ENCODE data around the gene CBFA2T3. TPM values are rescaled to one million over a fixed set of nuclear protein-coding genes. Genes with fewer than 3 reads are reported as not detected.

The CBFA2T3 gene
- total RNA-seq, 4 donors from 2014 or later = 4.0 to 18.5 (median 5.5) TPM

- DNase-seq = no peak
- Histone ChIP-seq H3K27me3 (peaks cover 11% of the 10 kb centered on the region), H3K4me3 (no peak overlapping the region), H3K4me1 (no peaks in the 10 kb centered on the region), H3K27ac (no peak overlapping the region), H3K36me3 (no peaks in the 10 kb centered on the region), H3K9me3 (no peaks in the 10 kb centered on the region)
- no peak for TF ChIP-seq POLR2A (IDR thresholded peaks at IDR 0.05)
- TF ChIP-seq EP300 (IDR thresholded peaks at IDR 0.05; ENCODE audit: low read depth) = no peak
- TF ChIP-seq, protein P1, sequence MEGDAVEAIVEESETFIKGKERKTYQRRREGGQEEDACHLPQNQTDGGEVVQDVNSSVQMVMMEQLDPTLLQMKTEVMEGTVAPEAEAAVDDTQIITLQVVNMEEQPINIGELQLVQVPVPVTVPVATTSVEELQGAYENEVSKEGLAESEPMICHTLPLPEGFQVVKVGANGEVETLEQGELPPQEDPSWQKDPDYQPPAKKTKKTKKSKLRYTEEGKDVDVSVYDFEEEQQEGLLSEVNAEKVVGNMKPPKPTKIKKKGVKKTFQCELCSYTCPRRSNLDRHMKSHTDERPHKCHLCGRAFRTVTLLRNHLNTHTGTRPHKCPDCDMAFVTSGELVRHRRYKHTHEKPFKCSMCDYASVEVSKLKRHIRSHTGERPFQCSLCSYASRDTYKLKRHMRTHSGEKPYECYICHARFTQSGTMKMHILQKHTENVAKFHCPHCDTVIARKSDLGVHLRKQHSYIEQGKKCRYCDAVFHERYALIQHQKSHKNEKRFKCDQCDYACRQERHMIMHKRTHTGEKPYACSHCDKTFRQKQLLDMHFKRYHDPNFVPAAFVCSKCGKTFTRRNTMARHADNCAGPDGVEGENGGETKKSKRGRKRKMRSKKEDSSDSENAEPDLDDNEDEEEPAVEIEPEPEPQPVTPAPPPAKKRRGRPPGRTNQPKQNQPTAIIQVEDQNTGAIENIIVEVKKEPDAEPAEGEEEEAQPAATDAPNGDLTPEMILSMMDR (IDR thresholded peaks at IDR 0.05) = no peak
- no peak for TF ChIP-seq POLR2AphosphoS5 (IDR thresholded peaks at IDR 0.05)
- in situ Hi-C loops (cut with MboI; ENCODE audit: low pct_ligation_motif_present in 1 of 4, low pct_unique_long_range_greater_than_20kb in 1 of 4, low sequenced_read_pairs in 3 of 4) = no loop called here
- intact Hi-C loops (cut with DNase I; ENCODE audit: low total_unique reads) = no loop called here
- 63% methylated on average over 24 of the region's 28 CpGs; no CpG with 5 or more reads in 1 of the 2 donors for WGBS, 2 donors (ENCODE audit: low coverage in 1 of 2)
Measured at GRCh38 chr16:88953003-88953690, 23.9 kb downstream of the CBFA2T3 start.

GRCh38 chr16:88951989-88952388, 25.0 kb downstream of the CBFA2T3 start:
- in situ Hi-C loops (cut with MboI; ENCODE audit: low pct_ligation_motif_present in 1 of 4, low pct_unique_long_range_greater_than_20kb in 1 of 4, low sequenced_read_pairs in 3 of 4) = no loop called here
- no peaks in the 10 kb centered on the region for H3K4me1 ChIP-seq
- no peaks in the 10 kb centered on the region for H3K9me3 ChIP-seq
- TF ChIP-seq, protein P1 (IDR thresholded peaks at IDR 0.05) = no peak
- no peak for TF ChIP-seq POLR2A (IDR thresholded peaks at IDR 0.05)
- TF ChIP-seq EP300 (IDR thresholded peaks at IDR 0.05; ENCODE audit: low read depth) = no peak
- no peak overlapping the region for H3K4me3 ChIP-seq
- H3K27ac ChIP-seq = no peak overlapping the region
- peaks cover 18% of the 10 kb centered on the region for H3K27me3 ChIP-seq
- 63% methylated on average over 11 of the region's 11 CpGs; no CpG with 5 or more reads in 1 of the 2 donors for WGBS, 2 donors (ENCODE audit: low coverage in 1 of 2)
- H3K36me3 ChIP-seq = no peaks in the 10 kb centered on the region
- intact Hi-C loops (cut with DNase I; ENCODE audit: low total_unique reads) = no loop called here
- DNase-seq = no peak

DNA sequence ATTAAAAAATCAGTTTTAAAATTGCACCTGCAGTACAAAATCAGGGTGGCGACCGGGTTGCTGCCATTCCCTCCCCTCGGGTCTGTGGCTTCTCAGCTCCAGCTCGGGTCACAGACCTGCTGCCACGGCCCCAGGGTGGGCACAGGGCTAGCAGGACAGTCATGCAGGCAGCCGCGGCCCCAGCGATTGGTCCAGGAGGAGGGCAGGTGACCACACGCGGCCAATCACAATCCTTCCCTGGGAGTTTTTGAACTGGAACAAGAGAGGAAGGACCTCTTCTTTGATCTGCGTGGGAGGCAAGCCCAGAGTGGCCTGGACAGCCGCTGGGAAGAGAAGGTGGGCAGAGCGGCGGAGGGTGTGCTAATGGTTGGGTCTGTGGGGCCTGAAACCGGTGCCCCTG, 25.5 kb downstream of the CBFA2T3 start:
- in situ Hi-C loops (cut with MboI; ENCODE audit: low pct_ligation_motif_present in 1 of 4, low pct_unique_long_range_greater_than_20kb in 1 of 4, low sequenced_read_pairs in 3 of 4) (no loop called here), intact Hi-C loops (cut with DNase I; ENCODE audit: low total_unique reads) (no loop called here)
- Histone ChIP-seq H3K36me3 (no peaks in the 10 kb centered on the region), H3K9me3 (no peaks in the 10 kb centered on the region), H3K27ac (no peak overlapping the region), H3K27me3 (peaks cover 22% of the 10 kb centered on the region), H3K4me3 (no peak overlapping the region), H3K4me1 (no peaks in the 10 kb centered on the region)
- DNase-seq = no peak
- 81% methylated on average over 15 of the region's 15 CpGs; no CpG with 5 or more reads in 1 of the 2 donors for WGBS, 2 donors (ENCODE audit: low coverage in 1 of 2)
- TF ChIP-seq, protein P1 (IDR thresholded peaks at IDR 0.05) = no peak

GRCh38 chr16:88948781-88949490, 28.1 kb downstream of the CBFA2T3 start:
- Histone ChIP-seq H3K9me3 (no peaks in the 10 kb centered on the region), H3K4me3 (no peak overlapping the region), H3K4me1 (no peaks in the 10 kb centered on the region), H3K27me3 (peaks cover 28% of the 10 kb centered on the region), H3K27ac (no peak overlapping the region), H3K36me3 (no peaks in the 10 kb centered on the region)
- TF ChIP-seq, protein P1 (IDR thresholded peaks at IDR 0.05) = no peak
- TF ChIP-seq EP300 (IDR thresholded peaks at IDR 0.05; ENCODE audit: low read depth) (no peak), POLR2A (IDR thresholded peaks at IDR 0.05) (no peak), POLR2AphosphoS5 (IDR thresholded peaks at IDR 0.05) (no peak)
- 69 to 72% methylated on average over 17 of the region's 17 CpGs for WGBS, 2 donors (ENCODE audit: low coverage in 1 of 2)
- DNase-seq = no peak
- intact Hi-C loops (cut with DNase I; ENCODE audit: low total_unique reads) = no loop called here
- in situ Hi-C loops (cut with MboI; ENCODE audit: low pct_ligation_motif_present in 1 of 4, low pct_unique_long_range_greater_than_20kb in 1 of 4, low sequenced_read_pairs in 3 of 4) = loop anchor here in 3 of 4 donors (25.0 kb wide), 2 partner anchors 213 to 263 kb away; partner anchors contain the start of genes CDH15 (in 2 of the 3), SLC22A31 (in 1 of the 3) and ZNF778 (in 1 of the 3)
